Measurements from ENCODE around the gene SGTA.

SGTA gene

GRCh38 chr19:2809387-2810140 is 26.5 kb upstream of the SGTA start:
- Histone ChIP-seq H3K4me3 (ENCODE audit: low read length) (no peak overlapping the region), H3K36me3 (replicated peaks; ENCODE audit: low read depth, low read length) (peaks cover 87% of the 10 kb centered on the region), H3K4me2 (ENCODE audit: low read length) (no peak overlapping the region), H3K4me1 (ENCODE audit: low read length) (no peaks in the 10 kb centered on the region), H3K27ac (ENCODE audit: low read length) (no peak overlapping the region), H3K27me3 (ENCODE audit: low read depth, low read length) (no peaks in the 10 kb centered on the region), H2AFZ (ENCODE audit: low read depth, low read length) (no peak overlapping the region), H3K9ac (ENCODE audit: low read length) (no peak overlapping the region), H3K9me3 (ENCODE audit: insufficient read depth, low read length) (no peaks in the 10 kb centered on the region), H3K79me2 (ENCODE audit: low read length) (no peaks in the 10 kb centered on the region; the same call in 1 of the 2 replicates), H4K20me1 (ENCODE audit: insufficient read depth, low read length) (no peaks in the 10 kb centered on the region; the same call in 1 of the 2 replicates)
- no peak for TF ChIP-seq EZH2phosphoT487 (IDR thresholded peaks at IDR 0.05; ENCODE audit: low read depth)
- TF ChIP-seq CTCF (IDR thresholded peaks at IDR 0.05; ENCODE audit: low read depth, low read length): no peak

GRCh38 chr19:2808129-2808941 is 25.3 kb upstream of the SGTA start:
- Histone ChIP-seq H3K9me3 (ENCODE audit: insufficient read depth, low read length) (no peaks in the 10 kb centered on the region), H3K36me3 (replicated peaks; ENCODE audit: low read depth, low read length) (peaks cover 84% of the 10 kb centered on the region), H3K79me2 (ENCODE audit: low read length) (no peaks in the 10 kb centered on the region; the same call in 1 of the 2 replicates), H3K4me1 (ENCODE audit: low read length) (no peaks in the 10 kb centered on the region), H4K20me1 (ENCODE audit: insufficient read depth, low read length) (no peaks in the 10 kb centered on the region; the same call in 1 of the 2 replicates), H2AFZ (ENCODE audit: low read depth, low read length) (no peak overlapping the region), H3K4me2 (ENCODE audit: low read length) (no peak overlapping the region), H3K9ac (ENCODE audit: low read length) (no peak overlapping the region), H3K27me3 (ENCODE audit: low read depth, low read length) (no peaks in the 10 kb centered on the region), H3K4me3 (ENCODE audit: low read length) (no peak overlapping the region), H3K27ac (ENCODE audit: low read length) (no peak overlapping the region)
- TF ChIP-seq EZH2phosphoT487 (IDR thresholded peaks at IDR 0.05; ENCODE audit: low read depth): no peak
- TF ChIP-seq CTCF (IDR thresholded peaks at IDR 0.05; ENCODE audit: low read depth, low read length): no peak

GRCh38 chr19:2807379-2808128 is 24.5 kb upstream of the SGTA start:
- Histone ChIP-seq H3K4me2 (ENCODE audit: low read length) (no peak overlapping the region), H3K4me1 (ENCODE audit: low read length) (no peaks in the 10 kb centered on the region), H3K79me2 (ENCODE audit: low read length) (peaks cover 3% of the 10 kb centered on the region; the same call in 1 of the 2 replicates), H3K27me3 (ENCODE audit: low read depth, low read length) (no peaks in the 10 kb centered on the region), H2AFZ (ENCODE audit: low read depth, low read length) (no peak overlapping the region), H3K4me3 (ENCODE audit: low read length) (no peak overlapping the region), H3K36me3 (replicated peaks; ENCODE audit: low read depth, low read length) (peaks cover 84% of the 10 kb centered on the region), H3K9ac (ENCODE audit: low read length) (no peak overlapping the region), H3K9me3 (ENCODE audit: insufficient read depth, low read length) (no peaks in the 10 kb centered on the region), H3K27ac (ENCODE audit: low read length) (no peak overlapping the region), H4K20me1 (ENCODE audit: insufficient read depth, low read length) (no peaks in the 10 kb centered on the region; the same call in 1 of the 2 replicates)
- TF ChIP-seq CTCF (IDR thresholded peaks at IDR 0.05; ENCODE audit: low read depth, low read length) (no peak), EZH2phosphoT487 (IDR thresholded peaks at IDR 0.05; ENCODE audit: low read depth) (no peak)
